Activated T-cell treated with anti-CD3 and anti-CD28 coated beads for 24 hours (primary cell): Measurements from ENCODE around the gene C1RL.
A peak's percentile ranks its signal among the peaks of the same experiment; 100 is the strongest.

Source experiments
- DNase-seq: peaks from one replicate; pipeline ENCODE4 v3.0.0-alpha.2; 2020; ENCODE audit warnings: low read depth

Gene C1RL

GRCh38 chr12:7137908-7138307 lies 28.9 kb upstream of the C1RL start:
- no peak for DNase-seq

GRCh38 chr12:7136676-7137075 lies 27.7 kb upstream of the C1RL start:
- DNase-seq = no peak

- no peak for DNase-seq
Observed at GRCh38 chr12:7136071-7136470, 27.1 kb upstream of the C1RL start.

- DNase-seq = no peak
Observed at GRCh38 chr12:7134396-7135166, 25.6 kb upstream of the C1RL start.

GRCh38 chr12:7131502-7131866 lies 22.5 kb upstream of the C1RL start:
- no peak for DNase-seq

GRCh38 chr12:7130701-7131501 lies 21.9 kb upstream of the C1RL start:
- DNase-seq = peak; percentile 37

GRCh38 chr12:7129872-7130691 lies 21.1 kb upstream of the C1RL start, which contains the start of gene CLSTN3:
Gene CLSTN3, plus strand, starts transcription at chr12:7130371. Its CDS starts 278 bp downstream, at chr12:7130649.
- DNase-seq = peak; percentile 74

GRCh38 chr12:7129287-7129871 lies 20.4 kb upstream of the C1RL start:
- no peak for DNase-seq

GRCh38 chr12:7128681-7129286 lies 19.8 kb upstream of the C1RL start, which contains the start of gene RBP5:
Gene RBP5, minus strand, starts transcription at chr12:7128889. Its CDS starts 114 bp downstream, at chr12:7128775.
- DNase-seq = no peak

- no peak for DNase-seq
Observed at GRCh38 chr12:7127916-7128626, 19.1 kb upstream of the C1RL start.

GRCh38 chr12:7125632-7126227 lies 16.7 kb upstream of the C1RL start:
- DNase-seq = no peak

- DNase-seq = no peak
Observed at GRCh38 chr12:7123806-7124522, 14.9 kb upstream of the C1RL start.

GRCh38 chr12:7122811-7123769 lies 14.1 kb upstream of the C1RL start:
- no peak for DNase-seq

GRCh38 chr12:7121324-7121723 lies 12.3 kb upstream of the C1RL start:
- DNase-seq = no peak

- DNase-seq = no peak
Observed at GRCh38 chr12:7120166-7120565, 11.2 kb upstream of the C1RL start.

GRCh38 chr12:7118881-7119280 lies 9.9 kb upstream of the C1RL start:
- no peak for DNase-seq

- DNase-seq = no peak
Observed at GRCh38 chr12:7117670-7118069, 8.7 kb upstream of the C1RL start.

GRCh38 chr12:7116916-7117315 lies 7.9 kb upstream of the C1RL start:
- no peak for DNase-seq

- DNase-seq = no peak
Observed at GRCh38 chr12:7116196-7116595, 7.2 kb upstream of the C1RL start.
